Astrocyte of the spinal cord (primary cell): ENCODE results near the gene SLC16A4.

Experiments
- DNase-seq: peaks from one replicate; pipeline ENCODE4 v3.0.0; 2011; ENCODE audit warnings: low read depth, low spot score
- H3K4me3 ChIP-seq: 2 replicates; pipeline ENCODE4 v1.5.1; 2011; ENCODE audit warnings: low read depth, mild to moderate bottlenecking, low read length, moderate library complexity
- in situ Hi-C: cut with HindIII; loops from 2 replicates; pipeline ENCODE4 v1.10.0; 2017; ENCODE audit warnings: low sequenced_read_pairs
- TF ChIP-seq, protein P1 (sequence below): IDR thresholded peaks from 2 replicates; pipeline ENCODE4 v1.5.1; 2012; ENCODE audit warnings: low read depth, mild to moderate bottlenecking, low read length, inconsistent platforms

SLC16A4 gene

DNA sequence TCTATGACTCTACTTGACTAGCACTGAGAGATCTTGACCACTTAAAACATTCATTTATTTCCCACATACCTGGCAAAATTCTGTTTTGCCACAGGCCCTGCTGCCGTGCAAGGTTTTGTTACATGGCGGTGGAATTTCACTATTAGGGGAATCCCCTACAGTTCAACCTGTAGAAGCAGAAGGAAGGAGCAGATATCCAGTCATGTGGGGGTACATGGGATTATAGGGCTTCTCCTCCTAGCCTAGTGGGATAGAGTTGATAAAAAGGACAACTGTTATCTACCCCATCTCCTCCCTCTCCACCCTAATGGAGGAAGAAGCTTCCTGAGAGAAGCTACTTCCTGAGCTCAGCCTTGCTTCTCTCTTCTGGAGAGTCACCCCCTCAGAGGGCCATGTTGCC, 42.4 kb upstream of the SLC16A4 start:
- no peak for DNase-seq
- TF ChIP-seq, protein P1, sequence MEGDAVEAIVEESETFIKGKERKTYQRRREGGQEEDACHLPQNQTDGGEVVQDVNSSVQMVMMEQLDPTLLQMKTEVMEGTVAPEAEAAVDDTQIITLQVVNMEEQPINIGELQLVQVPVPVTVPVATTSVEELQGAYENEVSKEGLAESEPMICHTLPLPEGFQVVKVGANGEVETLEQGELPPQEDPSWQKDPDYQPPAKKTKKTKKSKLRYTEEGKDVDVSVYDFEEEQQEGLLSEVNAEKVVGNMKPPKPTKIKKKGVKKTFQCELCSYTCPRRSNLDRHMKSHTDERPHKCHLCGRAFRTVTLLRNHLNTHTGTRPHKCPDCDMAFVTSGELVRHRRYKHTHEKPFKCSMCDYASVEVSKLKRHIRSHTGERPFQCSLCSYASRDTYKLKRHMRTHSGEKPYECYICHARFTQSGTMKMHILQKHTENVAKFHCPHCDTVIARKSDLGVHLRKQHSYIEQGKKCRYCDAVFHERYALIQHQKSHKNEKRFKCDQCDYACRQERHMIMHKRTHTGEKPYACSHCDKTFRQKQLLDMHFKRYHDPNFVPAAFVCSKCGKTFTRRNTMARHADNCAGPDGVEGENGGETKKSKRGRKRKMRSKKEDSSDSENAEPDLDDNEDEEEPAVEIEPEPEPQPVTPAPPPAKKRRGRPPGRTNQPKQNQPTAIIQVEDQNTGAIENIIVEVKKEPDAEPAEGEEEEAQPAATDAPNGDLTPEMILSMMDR = no peak
- in situ Hi-C loops = no loop called here
- H3K4me3 ChIP-seq = no peak overlapping the region

DNA sequence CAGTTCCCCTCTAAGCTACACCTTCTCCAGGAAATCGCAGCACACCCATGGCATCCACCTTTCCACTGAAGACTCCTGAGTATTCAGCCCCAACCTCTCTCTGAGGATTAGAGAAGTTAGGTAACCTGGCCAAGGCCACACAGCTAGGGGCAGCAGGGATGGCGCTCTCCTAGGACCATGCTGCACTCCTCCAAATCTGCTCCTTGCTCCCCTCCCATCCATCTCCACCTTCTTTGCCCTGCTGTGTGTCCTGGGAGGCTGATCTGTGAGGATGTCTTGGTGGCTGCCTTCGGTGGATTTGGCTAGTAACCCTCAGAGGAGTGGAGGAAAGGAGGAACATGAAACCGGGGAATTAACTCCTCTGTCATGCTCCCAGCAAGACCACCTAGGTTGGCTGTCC, 40.1 kb upstream of the SLC16A4 start:
- DNase-seq = no peak
- in situ Hi-C loops = no loop called here
- no peak overlapping the region for H3K4me3 ChIP-seq
- TF ChIP-seq, protein P1 = no peak

DNA sequence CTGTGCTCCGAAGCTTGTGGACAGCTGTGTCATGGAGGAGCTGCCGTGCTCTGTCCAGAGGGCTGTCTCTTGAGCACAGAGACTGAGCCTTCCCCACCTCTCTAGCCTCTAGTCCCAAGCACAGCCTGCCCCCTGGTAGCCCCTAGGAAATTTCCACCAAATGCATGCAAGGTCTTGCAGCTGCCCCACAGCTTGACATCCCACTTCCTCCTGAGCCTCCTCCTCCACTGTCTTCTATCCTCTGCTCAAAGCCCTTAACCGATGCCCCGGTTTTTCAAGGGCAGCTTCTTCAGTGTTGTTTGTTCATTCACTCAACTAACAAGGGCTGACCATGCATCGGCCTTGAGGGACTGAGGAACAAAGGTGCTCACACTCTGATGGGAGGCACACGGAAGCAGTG, 39.5 kb upstream of the SLC16A4 start:
- TF ChIP-seq, protein P1 = no peak
- in situ Hi-C loops = no loop called here
- H3K4me3 ChIP-seq = no peak overlapping the region
- DNase-seq = no peak

DNA sequence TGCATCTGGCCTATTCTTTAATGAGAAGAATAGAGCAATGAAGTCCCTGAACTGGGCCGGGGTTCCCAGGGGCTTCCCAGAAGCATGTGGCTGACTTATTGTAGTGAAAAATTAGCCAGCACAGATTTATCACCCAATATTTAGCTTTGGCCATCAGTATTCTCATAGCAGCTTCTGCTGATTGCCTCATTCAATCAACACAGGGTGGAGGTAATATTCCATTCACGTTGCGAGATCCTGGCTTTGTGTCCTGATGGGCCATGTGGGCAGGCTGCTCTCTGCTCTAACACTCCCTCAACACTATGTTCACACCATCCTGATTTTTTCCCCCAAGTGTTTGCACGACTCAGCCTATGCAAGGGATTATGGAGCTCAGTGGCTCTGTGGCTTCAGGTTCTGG, 38.1 kb upstream of the SLC16A4 start:
- in situ Hi-C loops = no loop called here
- no peak overlapping the region for H3K4me3 ChIP-seq
- DNase-seq = no peak
- TF ChIP-seq, protein P1 = no peak

DNA sequence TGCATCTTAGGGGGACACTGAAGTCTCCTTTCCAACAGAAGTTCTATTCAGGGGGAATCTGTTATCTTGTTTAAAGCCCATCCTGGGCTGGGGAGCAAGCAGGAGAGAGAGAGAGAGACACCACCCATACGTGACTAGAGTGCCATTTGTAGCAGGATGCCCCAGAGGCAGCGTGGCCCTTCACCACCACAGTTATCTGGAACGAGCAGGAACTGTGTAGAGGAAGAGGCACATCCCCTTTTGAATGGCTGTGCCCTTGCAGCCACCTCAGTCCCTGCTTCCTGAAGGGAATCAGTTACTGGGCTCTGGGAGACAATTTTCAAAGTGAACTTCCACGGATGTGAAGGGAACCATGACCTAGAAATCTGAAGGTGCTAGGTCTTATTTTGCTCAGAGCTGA, 36.0 kb upstream of the SLC16A4 start:
- DNase-seq = no peak
- TF ChIP-seq, protein P1 = no peak

DNA sequence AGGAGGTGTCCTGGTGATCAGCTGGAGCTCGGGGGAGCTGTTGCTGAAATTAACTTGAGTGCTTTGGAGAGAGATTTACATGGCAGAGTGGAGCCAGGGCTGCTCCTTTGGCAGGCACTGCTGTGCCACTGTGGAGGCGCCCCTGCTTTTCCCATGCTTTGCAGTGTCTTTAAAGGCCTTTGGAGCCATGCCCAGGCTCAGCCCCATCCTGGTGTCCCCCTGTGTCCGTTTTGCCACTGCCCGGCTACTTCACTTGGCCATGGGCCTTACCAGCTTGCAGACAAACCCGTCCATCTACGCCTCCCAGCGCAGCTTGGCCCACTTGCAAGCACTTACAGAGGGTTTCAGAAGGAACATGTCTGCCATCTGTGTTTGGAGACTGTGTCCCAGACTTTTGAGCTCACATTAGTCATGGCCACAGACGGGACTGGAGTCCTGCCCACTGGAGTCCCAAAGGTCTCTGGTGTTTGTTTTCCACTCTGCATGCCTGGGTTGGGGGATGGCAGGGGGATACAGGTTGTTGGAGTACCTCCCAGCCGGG, 34.9 kb upstream of the SLC16A4 start:
- DNase-seq = no peak
- in situ Hi-C loops = no loop called here
- TF ChIP-seq, protein P1 = no peak
- no peak overlapping the region for H3K4me3 ChIP-seq

More for the DNA sequence above, 36.0 kb upstream of the SLC16A4 start:
- no peak overlapping the region for H3K4me3 ChIP-seq
- in situ Hi-C loops = no loop called here
